Liver (tissue), 9 donors: ENCODE measurements around the gene UNC93A. TPM values are rescaled to one million over a fixed set of nuclear protein-coding genes. Genes with fewer than 3 reads are reported as not detected.
A peak's percentile ranks its signal among the peaks of the same experiment; 100 is the strongest.

Experiments used
- DNase-seq: peaks from one replicate; pipeline ENCODE4 v3.0.0-alpha.2; 2017; ENCODE audit warnings: low spot score
- H3K27ac ChIP-seq, 2 donors: one replicate each; pipeline ENCODE4 v1.7.0; 2013; ENCODE audit warnings: inconsistent platforms in 2 of 2, low read length in 2 of 2, control low read depth in 1 of 2, low read depth in 1 of 2, mild to moderate bottlenecking in 1 of 2
- H3K27me3 ChIP-seq, 4 donors: one replicate each; pipeline versions ENCODE4 v1.6.1 to v1.7.0; 2013; ENCODE audit warnings: low read length in 3 of 4, inconsistent platforms in 1 of 4, mild to moderate bottlenecking in 1 of 4, moderate library complexity in 1 of 4; ENCODE audit not compliant: control insufficient read depth in 4 of 4, insufficient read depth in 4 of 4
- H3K36me3 ChIP-seq, 4 donors: one replicate each; pipeline versions ENCODE4 v1.6.1 to v1.7.0; 2013; ENCODE audit warnings: low read length in 3 of 4, mild to moderate bottlenecking in 3 of 4, low read depth in 1 of 4, moderate library complexity in 1 of 4; ENCODE audit not compliant: control insufficient read depth in 4 of 4, insufficient read depth in 3 of 4
- H3K4me1 ChIP-seq, 4 donors: one replicate each; pipeline versions ENCODE4 v1.6.1 to v1.7.0; 2013; ENCODE audit warnings: low read length in 3 of 4, mild to moderate bottlenecking in 3 of 4, moderate library complexity in 1 of 4; ENCODE audit not compliant: control insufficient read depth in 4 of 4, insufficient read depth in 4 of 4
- H3K4me3 ChIP-seq, 3 donors: one replicate each; pipeline versions ENCODE4 v1.6.1 to v1.7.0; 2013; ENCODE audit warnings: low read length in 3 of 3, control low read depth in 1 of 3, low read depth in 1 of 3, mild to moderate bottlenecking in 1 of 3
- H3K9ac ChIP-seq, 2 donors: one replicate each; pipeline ENCODE4 v1.7.0; 2013; ENCODE audit warnings: low read length in 2 of 2, mild to moderate bottlenecking in 2 of 2, moderate library complexity in 2 of 2, control low read depth in 1 of 2, low read depth in 1 of 2
- H3K9me3 ChIP-seq, 4 donors: one replicate each; pipeline versions ENCODE4 v1.6.1 to v1.7.0; 2013; ENCODE audit warnings: low read length in 3 of 4; ENCODE audit not compliant: control insufficient read depth in 4 of 4
- ATF3 ChIP-seq: IDR thresholded peaks from 2 replicates; pipeline ENCODE4 v1.6.1; 2016; ENCODE audit warnings: antibody characterized with exemption
- CTCF ChIP-seq: fragments of 150-350 bp; IDR thresholded peaks from 2 replicates; pipeline ENCODE4 v1.5.1; 2017; ENCODE audit warnings: improper control_type of control experiment, low read depth, low read length; ENCODE audit not compliant: missing input control
- FOXA1 ChIP-seq: IDR thresholded peaks from 2 replicates; pipeline ENCODE4 v1.6.1; 2016; ENCODE audit warnings: antibody characterized with exemption
- FOXA2 ChIP-seq: IDR thresholded peaks from 2 replicates; pipeline ENCODE4 v1.6.1; 2016; ENCODE audit warnings: antibody characterized with exemption
- GABPA ChIP-seq, 2 donors: IDR thresholded peaks in 1 of 2; conservative IDR thresholded peaks in 1 of 2; 2 replicates each; pipeline ENCODE4 v1.6.1; 2016; ENCODE audit warnings: antibody characterized with exemption in 2 of 2, mild to moderate bottlenecking in 1 of 2, moderate library complexity in 1 of 2
- HNF4A ChIP-seq, 2 donors: conservative IDR thresholded peaks; 2 replicates each; pipeline ENCODE4 v1.6.1; 2016; ENCODE audit warnings: antibody characterized with exemption in 2 of 2, mild to moderate bottlenecking in 2 of 2
- HNF4G ChIP-seq: IDR thresholded peaks from 2 replicates; pipeline ENCODE4 v1.6.1; 2016; ENCODE audit warnings: antibody characterized with exemption
- JUND ChIP-seq, 2 donors: IDR thresholded peaks; 2 replicates each; pipeline ENCODE4 v1.6.1; 2016; ENCODE audit warnings: antibody characterized with exemption in 2 of 2
- MAX ChIP-seq: IDR thresholded peaks from 2 replicates; pipeline ENCODE4 v1.6.1; 2016; ENCODE audit warnings: antibody characterized with exemption
- NR2F2 ChIP-seq: IDR thresholded peaks from 2 replicates; pipeline ENCODE4 v1.6.1; 2016; ENCODE audit warnings: antibody characterized with exemption
- RAD21 ChIP-seq, 2 donors: IDR thresholded peaks; 2 replicates each; pipeline ENCODE4 v1.6.1; 2016; ENCODE audit warnings: antibody characterized with exemption in 2 of 2, mild to moderate bottlenecking in 2 of 2
- REST ChIP-seq: IDR thresholded peaks from 2 replicates; pipeline ENCODE4 v1.6.1; 2016; ENCODE audit warnings: antibody characterized with exemption, mild to moderate bottlenecking
- RXRA ChIP-seq, 2 donors: IDR thresholded peaks; 2 replicates each; pipeline ENCODE4 v1.6.1; 2017 to 2018; ENCODE audit warnings: antibody characterized with exemption in 2 of 2, mild to moderate bottlenecking in 1 of 2
- SP1 ChIP-seq: IDR thresholded peaks from 2 replicates; pipeline ENCODE4 v1.6.1; 2018; ENCODE audit warnings: antibody characterized with exemption, mild to moderate bottlenecking
- TAF1 ChIP-seq: conservative IDR thresholded peaks from 2 replicates; pipeline ENCODE4 v1.6.1; 2016; ENCODE audit warnings: antibody characterized with exemption, mild to moderate bottlenecking
- YY1 ChIP-seq: IDR thresholded peaks from 2 replicates; pipeline ENCODE4 v1.6.1; 2016; ENCODE audit warnings: antibody characterized with exemption, mild to moderate bottlenecking
- ZBTB33 ChIP-seq: IDR thresholded peaks from 2 replicates; pipeline ENCODE4 v1.6.1; 2016; ENCODE audit warnings: antibody characterized with exemption
- WGBS: extraction: QIAGEN DNeasy Blood & Tissue Kit; methylation state at CpG from one replicate; pipeline ENCODE4 v1.1.7; 2013; 5-methylcytosine and 5-hydroxymethylcytosine counted together
- polyA plus RNA-seq, 2 donors: library from polyadenylated mRNA; stranded (reverse) in 1 of 2; unstranded in 1 of 2; fragments of 200-250 nt in 1 of 2; fragments of >200 nt in 1 of 2; fragmentation: Nextera tagmentation in 1 of 2; extraction: Ambion mirVana in 1 of 2; gene quantifications; one replicate each; pipeline versions ENCODE4 v1.2.1 to v1.2.3, GENCODE V29; 2013 to 2015
- total RNA-seq, 2 donors: library from RNA; depleted of rRNA; stranded (reverse); fragments of >200 nt; gene quantifications; one replicate each; pipeline ENCODE4 v1.2.3, GENCODE V29; 2014
- donor health status: healthy.
- donor health status: healthy.
- donor health status: healthy.
- donor health status: healthy.
- donor health status: healthy.

UNC93A gene
- total and polyA plus RNA-seq, 4 donors, result 0.79 to 14.0 (median 4.6) TPM

- TF ChIP-seq GABPA (IDR thresholded peaks at IDR 0.05 in 1 of 2, conservative IDR thresholded peaks at IDR 0.05 in 1 of 2), result no peak
- no peak for TF ChIP-seq ATF3
- TF ChIP-seq TAF1, result no peak
- TF ChIP-seq RXRA (IDR thresholded peaks at IDR 0.05), result no peak
- TF ChIP-seq HNF4A (conservative IDR thresholded peaks at IDR 0.05), result no peak
- TF ChIP-seq FOXA2, result no peak
These were observed 38.8 kb upstream of the UNC93A start (continued) for GRCh38 chr6:167252271-167252670.

- Histone ChIP-seq H3K4me1 (no peaks in the 10 kb centered on the region), H3K36me3 (no peaks in the 10 kb centered on the region), H3K9ac (no peak overlapping the region), H3K4me3 (no peak overlapping the region), H3K27me3 (no peaks in the 10 kb centered on the region), H3K9me3 (peaks cover 0 to 7% (median under 1%) of the 10 kb centered on the region in 4 donors), H3K27ac (no peak overlapping the region)
- WGBS, result 91% methylated on average over 11 of the region's 11 CpGs
- no peak for DNase-seq
- TF ChIP-seq RAD21 (IDR thresholded peaks at IDR 0.05) (peak in 1 of 2 donors; percentile 22), TAF1 (no peak), ZBTB33 (no peak)
These were observed 35.1 kb upstream of the UNC93A start for GRCh38 chr6:167255918-167256553.

- no peak overlapping the region for H3K9ac ChIP-seq
- DNase-seq, result no peak
- TF ChIP-seq YY1 (no peak), ATF3 (no peak), CTCF (no peak), NR2F2 (no peak), RXRA (IDR thresholded peaks at IDR 0.05) (no peak), TAF1 (no peak), JUND (IDR thresholded peaks at IDR 0.05) (no peak), RAD21 (IDR thresholded peaks at IDR 0.05) (no peak), FOXA2 (no peak), REST (no peak), ZBTB33 (no peak), MAX (no peak), HNF4A (conservative IDR thresholded peaks at IDR 0.05) (no peak), FOXA1 (no peak), HNF4G (no peak), SP1 (no peak), GABPA (IDR thresholded peaks at IDR 0.05 in 1 of 2, conservative IDR thresholded peaks at IDR 0.05 in 1 of 2) (no peak)
- H3K36me3 ChIP-seq, result no peaks in the 10 kb centered on the region
- no peaks in the 10 kb centered on the region for H3K4me1 ChIP-seq
- WGBS, result 96% methylated on average over 3 of the region's 3 CpGs
- H3K9me3 ChIP-seq, result peaks cover 0 to 7% (median 0%) of the 10 kb centered on the region in 4 donors
- no peaks in the 10 kb centered on the region for H3K27me3 ChIP-seq
- no peak overlapping the region for H3K27ac ChIP-seq
- H3K4me3 ChIP-seq, result no peak overlapping the region
These were observed 32.5 kb upstream of the UNC93A start for GRCh38 chr6:167258646-167259045.
